HCT116 (cell line): ENCODE data around the gene CMBL. TPM values are rescaled to one million over a fixed set of nuclear protein-coding genes. Genes with fewer than 3 reads are reported as not detected.

Experiments used
- ATAC-seq: fragments of 200-7000 bp; cut with Tn5 transposase; 2 replicates; pipeline ENCODE4 v1.9.1; 2020; ENCODE audit warnings: mild to moderate bottlenecking, moderate library complexity
- BruUV-seq: library from RNA; stranded (reverse); fragments of 400-500 nt; replicated peaks from 2 replicates; lab custom pipeline; 2021; lab: Mats Ljungman, UMichigan
- CTCF ChIA-PET: fragments of 300-600 bp; sonication (Branson Sonifier 250); formaldehyde crosslinking; loops from one replicate; lab custom pipeline; 2021; ENCODE audit warnings: antibody characterized with exemption; lab: Charles Lee
- POLR2A ChIA-PET: fragments of 300-600, 350-600 bp; sonication (Branson Sonifier 250); formaldehyde crosslinking; loops from one replicate; lab custom pipeline; 2021; ENCODE audit warnings: antibody characterized with exemption; lab: Charles Lee
- RAD21 ChIA-PET, 2 experiments: fragments of 300-600 bp; sonication (Branson Sonifier 250); formaldehyde crosslinking; loops; one replicate each; lab custom pipeline; 2023; ENCODE audit warnings: low total read pairs in 2 of 2; ENCODE audit not compliant: uncharacterized antibody in 2 of 2, unreplicated experiment in 2 of 2, low non-redundant PET in 1 of 2; lab: Charles Lee
- DNase-seq: peaks from one replicate; pipeline ENCODE4 v3.0.0-alpha.2; 2010; ENCODE audit warnings: low read depth, low spot score
- H2AFZ ChIP-seq: fragments of 200-600 bp; shearing (Covaris generic), sonication (generic); 2 replicates; pipeline ENCODE4 v1.6.1; 2017; ENCODE audit warnings: low read depth, mixed run types, mixed read lengths, antibody characterized with exemption, low read length; ENCODE audit not compliant: poor library complexity, severe bottlenecking
- H3K27ac ChIP-seq: 2 replicates; pipeline ENCODE4 v1.5.1; 2012; ENCODE audit warnings: low read depth, low read length
- H3K27me3 ChIP-seq: fragments of 200-600 bp; sonication (generic); 2 replicates; pipeline ENCODE4 v1.6.1; 2016; ENCODE audit warnings: mixed run types, low read length, mixed read lengths; ENCODE audit not compliant: insufficient read depth
- H3K36me3 ChIP-seq, 2 experiments: fragments of 200-500 bp in 1 of 2; fragments of 200-600 bp in 1 of 2; sonication (Bioruptor generic) in 1 of 2; sonication (generic) in 1 of 2; 2 replicates each; pipeline versions ENCODE4 v1.5.1 to v1.6.1; 2014 to 2016; ENCODE audit warnings: low read length in 2 of 2, inconsistent platforms in 1 of 2, mixed read lengths in 1 of 2, mixed run types in 1 of 2; ENCODE audit not compliant: insufficient read depth in 2 of 2, control insufficient read depth in 1 of 2
- H3K4me1 ChIP-seq, 2 experiments: fragments of 200-600 bp in 1 of 2; sonication (generic) in 1 of 2; 2 replicates each; pipeline versions ENCODE4 v1.5.1 to v1.6.1; 2012 to 2017; ENCODE audit warnings: low read length in 2 of 2, inconsistent platforms in 1 of 2, mild to moderate bottlenecking in 1 of 2, mixed read lengths in 1 of 2, mixed run types in 1 of 2, moderate library complexity in 1 of 2; ENCODE audit not compliant: insufficient read depth in 2 of 2, control insufficient read depth in 1 of 2
- H3K4me2 ChIP-seq: fragments of 200-600 bp; sonication (generic); 2 replicates; pipeline ENCODE4 v1.6.1; 2017; ENCODE audit warnings: mixed run types, low read length, mixed read lengths
- H3K4me3 ChIP-seq, 2 experiments: fragments of 200-600 bp in 1 of 2; sonication (generic) in 1 of 2; replicated peaks in 1 of 2; 2 replicates each; pipeline ENCODE4 v1.5.1; 2011 to 2016; ENCODE audit warnings: low read length in 2 of 2, control low read depth in 1 of 2, low read depth in 1 of 2, mild to moderate bottlenecking in 1 of 2, mixed read lengths in 1 of 2, mixed run types in 1 of 2
- H3K79me2 ChIP-seq: fragments of 200-600 bp; sonication (generic); 2 replicates; pipeline ENCODE4 v1.6.1; 2017; ENCODE audit warnings: mild to moderate bottlenecking, mixed run types, low read length, moderate library complexity, mixed read lengths; ENCODE audit not compliant: insufficient read depth
- H3K9ac ChIP-seq: fragments of 200-600 bp; sonication (generic); 2 replicates; pipeline ENCODE4 v1.6.1; 2016; ENCODE audit warnings: low read length, mixed read lengths
- H3K9me2 ChIP-seq: fragments of 200-600 bp; sonication (generic), shearing (Covaris generic); 2 replicates; pipeline ENCODE4 v1.6.1; 2017; ENCODE audit warnings: mixed run types, mild to moderate bottlenecking, moderate library complexity; ENCODE audit not compliant: insufficient read depth
- H3K9me3 ChIP-seq, 2 experiments: fragments of 200-500 bp in 1 of 2; fragments of 200-600 bp in 1 of 2; sonication (Bioruptor generic) in 1 of 2; sonication (generic) in 1 of 2; 2 replicates each; pipeline ENCODE4 v1.6.1; 2014 to 2017; ENCODE audit warnings: low read length in 2 of 2, mixed read lengths in 2 of 2, inconsistent platforms in 1 of 2, low read depth in 1 of 2, mild to moderate bottlenecking in 1 of 2, mixed run types in 1 of 2, moderate library complexity in 1 of 2; ENCODE audit not compliant: control insufficient read depth in 1 of 2, insufficient read depth in 1 of 2
- H4K20me1 ChIP-seq: fragments of 200-600 bp; sonication (generic), shearing (Covaris generic); 2 replicates; pipeline ENCODE4 v1.6.1; 2017; ENCODE audit warnings: mixed run types, mild to moderate bottlenecking, moderate library complexity; ENCODE audit not compliant: insufficient read depth
- CBX3 ChIP-seq: IDR thresholded peaks from 2 replicates; pipeline ENCODE4 v1.6.1; 2012; ENCODE audit warnings: low read depth
- EGR1 ChIP-seq: IDR thresholded peaks from 2 replicates; pipeline ENCODE4 v1.6.1; 2012; ENCODE audit warnings: low read depth
- EZH2 ChIP-seq: fragments of 200-600 bp; sonication (generic); IDR thresholded peaks from 2 replicates; pipeline ENCODE4 v1.6.1; 2017; ENCODE audit warnings: antibody characterized with exemption, mixed run types
- EZH2phosphoT487 ChIP-seq: fragments of 200-600 bp; IDR thresholded peaks from 2 replicates; pipeline ENCODE4 v1.6.1; 2018; ENCODE audit warnings: antibody characterized with exemption, borderline replicate concordance
- FOSL1 ChIP-seq: IDR thresholded peaks from 2 replicates; pipeline ENCODE4 v1.6.1; 2012; ENCODE audit warnings: low read depth
- POLR2A ChIP-seq: IDR thresholded peaks from 2 replicates; pipeline ENCODE4 v1.7.0; 2011; ENCODE audit warnings: borderline replicate concordance; ENCODE audit not compliant: insufficient read depth, insufficient read length; ENCODE audit errors: extremely low read depth
- RAD21 ChIP-seq: IDR thresholded peaks from 2 replicates; pipeline ENCODE4 v1.6.1; 2012; ENCODE audit warnings: low read depth, mild to moderate bottlenecking
- REST ChIP-seq: IDR thresholded peaks from 2 replicates; pipeline ENCODE4 v1.6.1; 2012; ENCODE audit warnings: low read depth
- SIN3A ChIP-seq: IDR thresholded peaks from 2 replicates; pipeline ENCODE4 v1.6.1; 2012; ENCODE audit warnings: low read depth
- SRF ChIP-seq: IDR thresholded peaks from 2 replicates; pipeline ENCODE4 v1.6.1; 2012; ENCODE audit warnings: low read depth
- TCF7L2 ChIP-seq: IDR thresholded peaks from 2 replicates; pipeline ENCODE4 v1.7.0; 2011; ENCODE audit warnings: borderline replicate concordance, inconsistent platforms; ENCODE audit not compliant: insufficient read depth, insufficient read length; ENCODE audit errors: extremely low read depth
- ZFX ChIP-seq: fragments of 450-650 bp; IDR thresholded peaks from 2 replicates; pipeline ENCODE4 v1.6.1; 2017
- intact Hi-C: fragments of 100-400 bp; cut with micrococcal nuclease; formaldehyde crosslinking; loops from 2 replicates; pipeline ENCODE4 v1.10.0; 2022
- total RNA-seq: library from RNA; stranded (reverse); gene quantifications from one replicate; pipeline ENCODE4 v1.2.1, GENCODE V29; 2021; ENCODE audit not compliant: unreplicated experiment
- TF ChIP-seq, protein P1 (sequence below): IDR thresholded peaks from 2 replicates; pipeline ENCODE4 v1.6.1; 2012
- TF ChIP-seq, protein P2 (sequence below), 3 experiments: fragments of 200-600 bp in 1 of 3; sonication (generic) in 1 of 3; IDR thresholded peaks in 2 of 3; conservative IDR thresholded peaks in 1 of 3; 2 replicates each; pipeline ENCODE4 v1.5.1; 2012 to 2017; ENCODE audit warnings: low read depth in 2 of 3, low read length in 2 of 3, antibody characterized with exemption in 1 of 3, borderline replicate concordance in 1 of 3, control low read depth in 1 of 3, mild to moderate bottlenecking in 1 of 3, mixed read lengths in 1 of 3, mixed run types in 1 of 3, moderate library complexity in 1 of 3; ENCODE audit not compliant: insufficient read depth in 1 of 3

Gene CMBL
- total RNA-seq, 1 experiment from 2014 or later = 51.0 TPM

DNA sequence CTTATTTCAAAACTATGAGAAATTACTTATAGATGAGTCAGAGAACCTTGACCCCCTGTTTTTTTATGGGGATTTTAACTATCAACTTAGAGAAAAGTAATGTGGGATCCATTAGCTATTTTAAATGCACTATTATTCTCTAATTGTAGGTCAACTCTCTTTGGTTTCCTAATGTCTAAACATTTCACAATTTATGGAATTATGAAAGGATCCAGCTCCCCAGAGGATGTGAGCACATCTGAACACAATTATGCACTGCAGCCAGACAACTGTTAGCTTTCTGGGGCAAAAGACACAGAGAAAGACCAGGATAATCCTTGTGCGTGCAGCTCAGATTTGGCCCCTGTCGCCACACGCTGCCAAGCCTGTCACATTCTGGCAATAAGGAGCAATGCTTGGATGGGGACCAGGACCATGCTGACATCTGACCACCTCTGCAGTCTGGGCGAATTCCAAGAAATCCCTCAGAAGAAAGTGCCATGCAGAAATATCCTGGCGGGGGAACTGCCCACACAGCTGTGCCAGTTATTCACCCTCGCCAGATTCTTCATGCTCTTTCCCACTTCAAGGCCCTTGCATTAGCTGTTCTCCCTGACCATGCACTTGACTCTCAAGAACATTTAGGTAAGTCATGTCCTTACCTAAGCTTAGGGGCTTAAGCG lies 22.2 kb upstream of the CMBL start (continued):
- no peak for TF ChIP-seq FOSL1

DNA sequence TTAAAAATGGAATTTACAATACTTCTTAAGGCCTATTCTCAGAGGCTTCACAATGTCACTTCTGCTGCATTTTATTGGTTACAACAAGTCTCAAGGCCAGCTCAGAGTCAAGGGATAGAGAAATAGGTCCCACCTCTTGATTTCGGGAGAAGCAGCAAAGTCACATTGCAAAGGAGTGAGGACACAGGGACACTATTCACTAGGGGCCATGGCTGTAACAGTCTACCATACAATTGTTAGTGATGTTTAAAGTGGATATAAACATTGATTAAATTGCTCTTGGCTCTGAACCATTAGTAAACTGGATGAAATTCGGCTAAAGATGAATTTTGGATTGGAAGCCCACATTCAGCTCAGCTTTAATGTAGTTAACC lies 21.7 kb upstream of the CMBL start:
- RAD21 ChIA-PET = no interaction called here
- Histone ChIP-seq H3K4me2 (no peak overlapping the region), H2AFZ (no peak overlapping the region), H3K9ac (no peak overlapping the region), H3K9me3 (no peaks in the 10 kb centered on the region), H3K4me3 (no peak overlapping the region), H3K27ac (no peak overlapping the region), H3K9me2 (no peaks in the 10 kb centered on the region), H3K79me2 (no peaks in the 10 kb centered on the region), H3K4me1 (no peaks in the 10 kb centered on the region), H3K27me3 (peaks cover 6% of the 10 kb centered on the region; the same call in 1 of the 2 replicates), H3K36me3 (no peaks in the 10 kb centered on the region), H4K20me1 (no peaks in the 10 kb centered on the region)
- POLR2A ChIA-PET = interaction anchor here (1.6 kb wide), 1 partner anchor 24 kb away, joined by 5 read pairs; the partner anchor contains the start of gene MARCHF6
- BruUV-seq = no TSS peak
- no peak for DNase-seq
- intact Hi-C loops = no loop called here
- ATAC-seq = no peak
- CTCF ChIA-PET = interaction anchor here (1.6 kb wide), 1 partner anchor 25 kb away, joined by 3 read pairs; no protein-coding TSS in a partner anchor
- TF ChIP-seq CBX3 = no peak
- no peak for TF ChIP-seq ZFX
- no peak for TF ChIP-seq POLR2A
- TF ChIP-seq EZH2phosphoT487 = no peak
- TF ChIP-seq FOSL1 = no peak
- TF ChIP-seq SIN3A = no peak
- TF ChIP-seq, protein P1, sequence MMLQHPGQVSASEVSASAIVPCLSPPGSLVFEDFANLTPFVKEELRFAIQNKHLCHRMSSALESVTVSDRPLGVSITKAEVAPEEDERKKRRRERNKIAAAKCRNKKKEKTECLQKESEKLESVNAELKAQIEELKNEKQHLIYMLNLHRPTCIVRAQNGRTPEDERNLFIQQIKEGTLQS = no peak
- no peak for TF ChIP-seq TCF7L2
- no peak for TF ChIP-seq RAD21
- TF ChIP-seq EGR1 = no peak

DNA sequence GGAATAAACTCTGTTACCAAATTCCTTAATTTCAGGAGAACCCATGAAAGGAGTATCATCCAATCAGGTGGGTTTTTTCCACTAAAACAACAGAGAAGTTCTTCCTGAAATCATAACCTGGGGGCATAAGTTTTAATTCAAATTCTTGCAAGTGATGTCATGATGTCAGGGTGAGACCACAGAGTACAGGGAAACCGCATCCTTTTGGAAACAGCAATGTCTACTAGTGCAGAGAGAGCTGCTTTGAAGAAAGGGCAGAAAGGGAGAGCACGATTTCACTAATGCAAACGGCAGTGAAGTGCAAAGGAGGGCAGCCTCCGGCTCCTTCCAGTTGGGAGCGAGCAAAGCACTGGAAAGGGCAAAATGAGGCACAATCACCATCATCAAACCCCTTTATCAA lies 20.6 kb upstream of the CMBL start:
- Histone ChIP-seq H3K79me2 (no peaks in the 10 kb centered on the region), H3K4me2 (no peak overlapping the region), H3K4me3 (no peak overlapping the region), H4K20me1 (no peaks in the 10 kb centered on the region), H3K27ac (no peak overlapping the region), H3K27me3 (peaks cover 6% of the 10 kb centered on the region; the same call in 1 of the 2 replicates), H3K9ac (no peak overlapping the region), H3K36me3 (no peaks in the 10 kb centered on the region), H3K9me2 (no peaks in the 10 kb centered on the region), H3K4me1 (no peaks in the 10 kb centered on the region), H2AFZ (no peak overlapping the region), H3K9me3 (no peaks in the 10 kb centered on the region)
- DNase-seq (no peak), ATAC-seq (no peak)
- no TSS peak for BruUV-seq
- ChIA-PET RAD21 (no interaction called here), CTCF (no interaction called here), POLR2A (no interaction called here)
- intact Hi-C loops = no loop called here
- TF ChIP-seq, protein P2, sequence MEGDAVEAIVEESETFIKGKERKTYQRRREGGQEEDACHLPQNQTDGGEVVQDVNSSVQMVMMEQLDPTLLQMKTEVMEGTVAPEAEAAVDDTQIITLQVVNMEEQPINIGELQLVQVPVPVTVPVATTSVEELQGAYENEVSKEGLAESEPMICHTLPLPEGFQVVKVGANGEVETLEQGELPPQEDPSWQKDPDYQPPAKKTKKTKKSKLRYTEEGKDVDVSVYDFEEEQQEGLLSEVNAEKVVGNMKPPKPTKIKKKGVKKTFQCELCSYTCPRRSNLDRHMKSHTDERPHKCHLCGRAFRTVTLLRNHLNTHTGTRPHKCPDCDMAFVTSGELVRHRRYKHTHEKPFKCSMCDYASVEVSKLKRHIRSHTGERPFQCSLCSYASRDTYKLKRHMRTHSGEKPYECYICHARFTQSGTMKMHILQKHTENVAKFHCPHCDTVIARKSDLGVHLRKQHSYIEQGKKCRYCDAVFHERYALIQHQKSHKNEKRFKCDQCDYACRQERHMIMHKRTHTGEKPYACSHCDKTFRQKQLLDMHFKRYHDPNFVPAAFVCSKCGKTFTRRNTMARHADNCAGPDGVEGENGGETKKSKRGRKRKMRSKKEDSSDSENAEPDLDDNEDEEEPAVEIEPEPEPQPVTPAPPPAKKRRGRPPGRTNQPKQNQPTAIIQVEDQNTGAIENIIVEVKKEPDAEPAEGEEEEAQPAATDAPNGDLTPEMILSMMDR (IDR thresholded peaks at IDR 0.05 in 2 of 3, conservative IDR thresholded peaks at IDR 0.05 in 1 of 3; ENCODE audit: borderline replicate concordance in 1 of 3, insufficient read depth in 1 of 3, low read depth in 2 of 3, low read length in 2 of 3) = no peak
- TF ChIP-seq EGR1 (no peak), REST (no peak), SRF (no peak), POLR2A (no peak), SIN3A (no peak), ZFX (no peak), EZH2 (no peak)
